Gastroesophageal sphincter (tissue), 4 donors: ENCODE data around the gene ZC3H7A. TPM values are rescaled to one million over a fixed set of nuclear protein-coding genes. Genes with fewer than 3 reads are reported as not detected.

Source experiments
- ATAC-seq: fragments of 150-250 bp; one replicate; pipeline ENCODE4 v1.9.1; 2016; ENCODE audit warnings: mild to moderate bottlenecking, moderate library complexity
- H3K27ac ChIP-seq, 4 donors: fragments of 200-600 bp; sonication (generic) in 3 of 4; 1 replicate in 3 of 4; 2 replicates in 1 of 4; pipeline ENCODE4 v1.5.1; 2016 to 2019
- H3K27me3 ChIP-seq: fragments of 200-600 bp; sonication (generic); one replicate; pipeline ENCODE4 v1.5.1; 2019
- H3K36me3 ChIP-seq, 2 donors: fragments of 200-600 bp; sonication (generic); one replicate each; pipeline ENCODE4 v1.5.1; 2019; ENCODE audit warnings: control low read depth in 1 of 2
- H3K4me1 ChIP-seq, 3 donors: fragments of 200-600 bp; sonication (generic); 1 replicate in 2 of 3; 2 replicates in 1 of 3; pipeline ENCODE4 v1.5.1; 2016 to 2019; ENCODE audit warnings: control low read depth in 2 of 3
- H3K4me3 ChIP-seq, 2 donors: fragments of 200-600 bp; sonication (generic); one replicate each; pipeline ENCODE4 v1.5.1; 2019; ENCODE audit warnings: mild to moderate bottlenecking in 1 of 2, moderate library complexity in 1 of 2
- H3K9me3 ChIP-seq, 3 donors: fragments of 200-600 bp; sonication (generic); one replicate each; pipeline ENCODE4 v1.5.1; 2017 to 2019; ENCODE audit warnings: control low read depth in 2 of 3
- EP300 ChIP-seq: sonication (generic); formaldehyde crosslinking; IDR thresholded peaks from one replicate; pipeline ENCODE4 v1.6.1; 2017; ENCODE audit warnings: antibody characterized with exemption, mild to moderate bottlenecking
- POLR2A ChIP-seq, 2 donors: fragments of 450-650 bp; IDR thresholded peaks; one replicate each; pipeline ENCODE4 v1.6.1; 2017; ENCODE audit warnings: antibody characterized with exemption in 2 of 2, mild to moderate bottlenecking in 2 of 2, moderate library complexity in 1 of 2
- POLR2AphosphoS5 ChIP-seq: sonication (generic); formaldehyde crosslinking; IDR thresholded peaks from one replicate; pipeline ENCODE4 v1.6.1; 2017; ENCODE audit warnings: antibody characterized with exemption
- WGBS, 2 donors: methylation state at CpG; one replicate each; pipeline ENCODE4 v1.1.5; 2018; ENCODE audit warnings: low coverage in 1 of 2; 5-methylcytosine and 5-hydroxymethylcytosine counted together
- total RNA-seq, 4 donors: library from RNA; depleted of rRNA; stranded (reverse); fragments of >200 nt; gene quantifications; one replicate each; pipeline ENCODE4 v1.1.0, GENCODE V29; 2016
- TF ChIP-seq, protein P1 (sequence below), 4 experiments: fragments of 200-600 bp in 2 of 4; fragments of 450-650 bp in 2 of 4; sonication (generic) in 1 of 4; IDR thresholded peaks; one replicate each; pipeline ENCODE4 v1.5.1; 2017 to 2019; ENCODE audit warnings: antibody characterized with exemption in 4 of 4, mild to moderate bottlenecking in 2 of 4, moderate library complexity in 2 of 4

Gene ZC3H7A
- total RNA-seq, 4 donors from 2014 or later, result 55.5 to 78.9 (median 68.4) TPM

DNA sequence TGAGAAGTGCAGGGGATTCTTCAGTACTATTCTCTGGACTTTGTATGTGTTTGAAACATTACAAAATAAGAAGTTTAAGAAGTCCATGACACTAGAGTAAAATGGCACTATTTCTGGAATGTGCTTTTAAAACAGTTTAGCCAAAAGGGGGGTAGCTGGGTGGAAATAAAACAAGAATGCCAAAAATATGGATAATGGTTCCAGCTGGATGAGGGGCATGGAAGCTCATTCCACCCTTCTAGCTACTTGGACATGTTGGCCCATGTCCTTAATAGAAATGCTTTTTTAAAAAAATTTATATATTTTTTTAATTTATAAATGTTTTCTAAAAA lies 13.1 kb downstream of the ZC3H7A start:
- peaks cover 0 to 10% of the 10 kb centered on the region in 2 donors for H3K36me3 ChIP-seq
- no peaks in the 10 kb centered on the region for H3K27me3 ChIP-seq
- H3K4me3 ChIP-seq, result peak overlapping the region in 1 of 2 donors; percentile 23
- ATAC-seq, result peak; percentile 11
- H3K4me1 ChIP-seq, result peaks cover 14 to 82% (median 23%) of the 10 kb centered on the region in 3 donors
- no peaks in the 10 kb centered on the region for H3K9me3 ChIP-seq
- H3K27ac ChIP-seq, result peak overlapping the region; percentile 82 to 89 (median 88)
- no peak for TF ChIP-seq POLR2AphosphoS5

DNA sequence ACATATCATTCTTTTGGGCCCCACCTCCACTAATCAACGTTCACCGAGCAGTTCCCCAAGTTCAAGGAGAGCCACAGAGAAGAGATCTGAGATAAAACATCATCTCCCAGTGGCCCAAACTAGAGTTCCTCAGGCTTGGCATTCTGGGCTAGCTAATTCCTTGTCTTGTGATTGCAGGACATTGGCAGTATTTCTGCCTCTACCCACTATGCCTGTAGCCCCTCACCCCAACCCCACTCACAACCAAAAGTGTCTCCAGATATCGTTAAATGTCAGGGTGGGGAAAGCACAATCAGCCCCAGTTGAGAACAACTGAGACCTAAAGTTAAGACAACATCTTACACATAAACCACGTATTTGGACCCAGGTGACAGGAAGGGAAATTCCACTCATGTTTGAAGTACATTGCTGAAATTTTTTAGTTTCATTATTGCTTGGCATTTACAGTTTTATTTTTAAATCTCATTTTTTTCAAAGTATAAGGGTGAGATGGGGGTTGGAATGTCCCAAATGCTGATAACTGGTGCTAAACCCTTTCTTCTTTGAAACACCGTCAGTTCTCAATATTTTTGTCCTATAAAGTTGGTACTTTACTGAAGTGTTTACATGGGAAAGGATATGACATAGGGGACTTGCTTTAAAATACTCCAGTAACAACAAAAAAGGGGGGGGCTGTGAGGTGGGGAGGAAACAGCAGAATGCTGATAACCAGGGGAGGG lies 13.6 kb downstream of the ZC3H7A start:
- WGBS, 2 donors, result 3 to 13% methylated on average over 4 to 5 of the region's 5 CpGs
- Histone ChIP-seq H3K27ac (peak overlapping the region; percentile 82 to 89 (median 88)), H3K27me3 (no peaks in the 10 kb centered on the region), H3K4me3 (peak overlapping the region in 1 of 2 donors; percentile 23), H3K36me3 (peaks cover 0 to 15% of the 10 kb centered on the region in 2 donors), H3K4me1 (peaks cover 14 to 77% (median 23%) of the 10 kb centered on the region in 3 donors), H3K9me3 (no peaks in the 10 kb centered on the region)
- TF ChIP-seq, protein P1, sequence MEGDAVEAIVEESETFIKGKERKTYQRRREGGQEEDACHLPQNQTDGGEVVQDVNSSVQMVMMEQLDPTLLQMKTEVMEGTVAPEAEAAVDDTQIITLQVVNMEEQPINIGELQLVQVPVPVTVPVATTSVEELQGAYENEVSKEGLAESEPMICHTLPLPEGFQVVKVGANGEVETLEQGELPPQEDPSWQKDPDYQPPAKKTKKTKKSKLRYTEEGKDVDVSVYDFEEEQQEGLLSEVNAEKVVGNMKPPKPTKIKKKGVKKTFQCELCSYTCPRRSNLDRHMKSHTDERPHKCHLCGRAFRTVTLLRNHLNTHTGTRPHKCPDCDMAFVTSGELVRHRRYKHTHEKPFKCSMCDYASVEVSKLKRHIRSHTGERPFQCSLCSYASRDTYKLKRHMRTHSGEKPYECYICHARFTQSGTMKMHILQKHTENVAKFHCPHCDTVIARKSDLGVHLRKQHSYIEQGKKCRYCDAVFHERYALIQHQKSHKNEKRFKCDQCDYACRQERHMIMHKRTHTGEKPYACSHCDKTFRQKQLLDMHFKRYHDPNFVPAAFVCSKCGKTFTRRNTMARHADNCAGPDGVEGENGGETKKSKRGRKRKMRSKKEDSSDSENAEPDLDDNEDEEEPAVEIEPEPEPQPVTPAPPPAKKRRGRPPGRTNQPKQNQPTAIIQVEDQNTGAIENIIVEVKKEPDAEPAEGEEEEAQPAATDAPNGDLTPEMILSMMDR (IDR thresholded peaks at IDR 0.05), result peak in 1 of 4 experiments; percentile 1
- peak; percentile 16 for TF ChIP-seq POLR2AphosphoS5
- TF ChIP-seq EP300, result no peak
- ATAC-seq, result peak; percentile 48

- H3K4me1 ChIP-seq, result peaks cover 14 to 62% (median 23%) of the 10 kb centered on the region in 3 donors
- no peaks in the 10 kb centered on the region for H3K27me3 ChIP-seq
- H3K9me3 ChIP-seq, result no peaks in the 10 kb centered on the region
- H3K27ac ChIP-seq, result peak overlapping the region; percentile 52 to 89 (median 88)
- 32 to 36% methylated on average over 5 of the region's 5 CpGs for WGBS, 2 donors
- H3K36me3 ChIP-seq, result peaks cover 0 to 32% of the 10 kb centered on the region in 2 donors
- ATAC-seq, result no peak
- no peak overlapping the region for H3K4me3 ChIP-seq
- TF ChIP-seq, protein P1 (IDR thresholded peaks at IDR 0.05), result no peak
- no peak for TF ChIP-seq POLR2AphosphoS5
- TF ChIP-seq EP300, result no peak
- TF ChIP-seq POLR2A (IDR thresholded peaks at IDR 0.05), result no peak
Measured at GRCh38 chr16:11781773-11782172, 15.3 kb downstream of the ZC3H7A start.

DNA sequence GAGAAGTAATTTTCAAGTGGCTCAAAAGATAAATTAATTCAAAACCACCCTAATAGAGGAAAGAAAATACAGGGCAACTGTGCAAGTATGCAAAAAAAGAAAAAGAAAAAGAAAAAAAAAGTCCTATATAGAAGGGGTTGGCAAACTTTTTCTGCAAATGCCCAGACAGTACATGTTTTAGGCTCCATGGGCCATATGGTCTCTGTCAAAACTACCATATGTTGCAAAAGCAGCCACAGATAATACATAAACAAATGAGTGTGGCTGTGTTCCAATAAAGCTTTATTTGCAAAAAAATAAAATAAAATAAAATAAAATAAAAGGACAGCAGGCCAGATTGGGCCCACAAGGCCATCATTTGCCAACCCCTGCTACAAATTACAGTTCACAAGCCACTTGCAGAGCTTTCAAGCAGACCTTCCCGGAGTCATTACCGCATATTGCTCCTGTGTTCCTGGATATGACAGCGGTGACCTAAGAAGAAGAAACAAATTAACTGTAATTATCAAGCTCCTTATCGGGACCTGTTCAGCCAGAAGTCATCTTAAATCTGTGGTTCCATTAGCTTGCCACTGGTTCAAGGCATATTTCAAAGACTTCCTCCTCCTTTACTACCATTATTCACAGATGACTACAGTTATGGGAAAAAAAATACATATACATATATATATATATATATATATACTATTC lies 15.9 kb downstream of the ZC3H7A start:
- peaks cover 0 to 38% of the 10 kb centered on the region in 2 donors for H3K36me3 ChIP-seq
- 73 to 74% methylated on average over 4 of the region's 4 CpGs for WGBS, 2 donors

DNA sequence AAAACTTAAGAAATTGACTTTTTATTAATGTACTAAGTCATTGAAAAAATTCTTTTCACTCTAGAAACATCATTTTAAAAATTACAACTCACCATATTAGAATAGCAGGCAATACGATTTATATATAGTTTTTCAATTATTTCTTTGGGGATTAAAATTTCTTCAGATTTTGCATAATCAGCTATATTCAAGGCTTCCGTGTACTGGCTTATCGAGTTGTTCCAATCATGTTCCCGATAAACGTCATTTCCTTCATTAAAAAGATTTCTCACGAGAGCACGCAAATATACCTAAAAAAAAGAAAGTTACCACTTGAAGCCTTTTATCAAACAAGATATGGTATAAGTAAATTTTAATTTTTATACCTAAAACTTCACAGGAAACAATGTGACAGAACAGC lies 18.0 kb downstream of the ZC3H7A start:
- Histone ChIP-seq H3K9me3 (no peaks in the 10 kb centered on the region), H3K27me3 (no peaks in the 10 kb centered on the region), H3K4me3 (no peak overlapping the region), H3K36me3 (peaks cover 0 to 59% of the 10 kb centered on the region in 2 donors), H3K27ac (no peak overlapping the region), H3K4me1 (peaks cover 14 to 42% (median 19%) of the 10 kb centered on the region in 3 donors)
- WGBS, 2 donors, result 94 to 96% methylated on average over 7 of the region's 7 CpGs
- no peak for ATAC-seq
- TF ChIP-seq, protein P1 (IDR thresholded peaks at IDR 0.05), result no peak
- TF ChIP-seq EP300 (no peak), POLR2AphosphoS5 (no peak), POLR2A (IDR thresholded peaks at IDR 0.05) (no peak)

More for the DNA sequence above, 15.9 kb downstream of the ZC3H7A start:
- ATAC-seq, result no peak
- Histone ChIP-seq H3K27me3 (no peaks in the 10 kb centered on the region), H3K4me1 (peaks cover 14 to 55% (median 23%) of the 10 kb centered on the region in 3 donors), H3K9me3 (no peaks in the 10 kb centered on the region), H3K27ac (peak overlapping the region in 3 of 4 donors; percentile 52 to 89 (median 86)), H3K4me3 (no peak overlapping the region)
- TF ChIP-seq POLR2AphosphoS5 (no peak), POLR2A (IDR thresholded peaks at IDR 0.05) (no peak), EP300 (no peak)
- TF ChIP-seq, protein P1 (IDR thresholded peaks at IDR 0.05), result no peak
